K562 (cell line): Measurements from ENCODE around the gene MRPS18B. TPM values are rescaled to one million over a fixed set of nuclear protein-coding genes. Genes with fewer than 3 reads are reported as not detected.

ENCODE experiments used
- BMI1 ChIP-seq: fragments of 150-350 bp; IDR thresholded peaks from 2 replicates; pipeline ENCODE4 v1.6.1; 2014; ENCODE audit warnings: low read length
- CBX5 ChIP-seq: IDR thresholded peaks from 2 replicates; pipeline ENCODE4 v1.6.1; 2014; ENCODE audit warnings: low read depth, borderline replicate concordance
- CHD1 ChIP-seq: fragments of 200-600 bp; sonication (generic); IDR thresholded peaks from one replicate; pipeline ENCODE4 v1.6.1; 2012; ENCODE audit warnings: mild to moderate bottlenecking, moderate library complexity, low read length, inconsistent platforms
- CSDE1 ChIP-seq, 2 experiments: fragments of 450-650 bp; IDR thresholded peaks; 2 replicates each; pipeline ENCODE4 v1.6.1; 2016; ENCODE audit warnings: mild to moderate bottlenecking in 1 of 2
- DDX20 ChIP-seq: fragments of 450-650 bp; IDR thresholded peaks from 2 replicates; pipeline ENCODE4 v1.6.1; 2016; ENCODE audit warnings: missing genetic modification characterization, low read depth, mild to moderate bottlenecking, missing compliant biosample characterization, moderate library complexity
- E2F6 ChIP-seq, 2 experiments: IDR thresholded peaks; 2 replicates each; pipeline ENCODE4 v1.6.1; 2011; ENCODE audit warnings: borderline replicate concordance in 1 of 2, control low read depth in 1 of 2, low read depth in 1 of 2, low read length in 1 of 2, mild to moderate bottlenecking in 1 of 2, mixed read lengths in 1 of 2, moderate library complexity in 1 of 2; ENCODE audit not compliant: insufficient read depth in 1 of 2, insufficient read length in 1 of 2, poor library complexity in 1 of 2, severe bottlenecking in 1 of 2; ENCODE audit errors: extremely low read depth in 1 of 2
- ETV1 ChIP-seq: fragments of 450-650 bp; conservative IDR thresholded peaks from 2 replicates; pipeline ENCODE4 v1.6.1; 2016; ENCODE audit warnings: missing genetic modification characterization, control low read depth, low read depth, missing compliant biosample characterization
- GTF2A2 ChIP-seq: IDR thresholded peaks from 2 replicates; pipeline ENCODE4 v1.6.1; 2016; ENCODE audit warnings: mild to moderate bottlenecking, missing genetic modification characterization, missing compliant biosample characterization
- HINFP ChIP-seq: fragments of 450-650 bp; conservative IDR thresholded peaks from 2 replicates; pipeline ENCODE4 v1.6.1; 2016; ENCODE audit warnings: missing genetic modification characterization, low read depth, mild to moderate bottlenecking, control low read depth, missing compliant biosample characterization
- HSF4 ChIP-seq: fragments of 250-450 bp; sonication (Bioruptor Pico); IDR thresholded peaks from 2 replicates; pipeline ENCODE4 v2.1.2; 2022; ENCODE audit warnings: mild to moderate bottlenecking, moderate library complexity, borderline replicate concordance
- KDM1A ChIP-seq, 2 experiments: fragments of 450-650 bp; IDR thresholded peaks; 2 replicates each; pipeline ENCODE4 v1.6.1; 2016; ENCODE audit warnings: mild to moderate bottlenecking in 2 of 2
- KDM4B ChIP-seq, 2 experiments: fragments of 450-650 bp in 1 of 2; sonication (generic) in 1 of 2; IDR thresholded peaks; 2 replicates each; pipeline ENCODE4 v1.6.1; 2016 to 2017; ENCODE audit warnings: borderline replicate concordance in 2 of 2, antibody characterized with exemption in 1 of 2, low read depth in 1 of 2, mild to moderate bottlenecking in 1 of 2
- KHSRP ChIP-seq: fragments of 450-650 bp; IDR thresholded peaks from 2 replicates; pipeline ENCODE4 v1.6.1; 2017
- KLF16 ChIP-seq: IDR thresholded peaks from 2 replicates; pipeline ENCODE4 v1.6.1; 2016; ENCODE audit warnings: antibody characterized with exemption
- LCOR ChIP-seq: sonication (generic); formaldehyde crosslinking; IDR thresholded peaks from 2 replicates; pipeline ENCODE4 v1.8.0; 2022; ENCODE audit warnings: mild to moderate bottlenecking, missing genetic modification reagents
- MTA1 ChIP-seq: fragments of 450-650 bp; IDR thresholded peaks from 2 replicates; pipeline ENCODE4 v1.6.1; 2017; ENCODE audit warnings: borderline replicate concordance
- PBX2 ChIP-seq, 2 experiments: IDR thresholded peaks in 1 of 2; conservative IDR thresholded peaks in 1 of 2; 2 replicates each; pipeline ENCODE4 v1.6.1; 2016; ENCODE audit warnings: low read depth in 2 of 2, mild to moderate bottlenecking in 1 of 2, missing compliant biosample characterization in 1 of 2, missing genetic modification characterization in 1 of 2, moderate library complexity in 1 of 2
- PHB ChIP-seq: fragments of 250-450 bp; sonication (Bioruptor Pico); IDR thresholded peaks from 2 replicates; pipeline ENCODE4 v1.5.0; 2021
- TBL1XR1 ChIP-seq, 2 experiments: IDR thresholded peaks; 2 replicates each; pipeline ENCODE4 v1.6.1; 2012; ENCODE audit warnings: improper control_type of control experiment in 2 of 2, low read length in 2 of 2, mild to moderate bottlenecking in 1 of 2
- TCF3 ChIP-seq: sonication (generic); formaldehyde crosslinking; IDR thresholded peaks from 2 replicates; pipeline ENCODE4 v1.4.0; 2020; ENCODE audit warnings: mild to moderate bottlenecking, missing genetic modification reagents
- ZC3H4 ChIP-seq: sonication (generic); formaldehyde crosslinking; IDR thresholded peaks from 2 replicates; pipeline ENCODE4 v1.9.0; 2021; ENCODE audit warnings: missing genetic modification reagents, borderline replicate concordance
- ZNF384 ChIP-seq: IDR thresholded peaks from 2 replicates; pipeline ENCODE4 v1.6.1; 2012; ENCODE audit warnings: low read depth, low read length, improper control_type of control experiment
- ZNF436 ChIP-seq: fragments of 250-450, 450-650 bp; sonication (Bioruptor Pico); formaldehyde crosslinking; IDR thresholded peaks from 2 replicates; pipeline ENCODE4 v1.7.0; 2020; ENCODE audit warnings: mild to moderate bottlenecking
- ZNF551 ChIP-seq: fragments of 250-450 bp; sonication (Bioruptor Pico); IDR thresholded peaks from 2 replicates; pipeline ENCODE4 v1.5.0; 2021; ENCODE audit warnings: mild to moderate bottlenecking, moderate library complexity
- polyA plus RNA-seq, 8 experiments: library from polyadenylated mRNA; depleted of rRNA in 4 of 8; stranded (reverse) in 5 of 8; unstranded in 3 of 8; fragments of >200 nt; fragmentation: Nextera tagmentation in 2 of 8; fragmentation: Illumina TruSeq in 1 of 8; extraction: Ambion mirVana in 2 of 8; extraction: Trizol in 1 of 8; gene quantifications; 2 replicates each; pipeline versions ENCODE4 v1.2.1 to v1.2.3, GENCODE V29; 2011 to 2014; ENCODE audit warnings: inconsistent platforms in 1 of 8, missing spikeins in 1 of 8
- total RNA-seq, 7 experiments: library from RNA; depleted of rRNA in 6 of 7; stranded (reverse); fragments of >200 nt in 6 of 7; fragmentation: Illumina TruSeq in 2 of 7; extraction: Trizol in 2 of 7; gene quantifications; 2 replicates each; pipeline versions ENCODE4 v1.2.1 to v1.2.3, GENCODE V29; 2011 to 2021; ENCODE audit warnings: low replicate concordance in 1 of 7

Gene MRPS18B
- total and polyA plus RNA-seq, 9 of the 15 experiments (the other 6 are each of a cell fraction or from before 2014, with no cell fraction given): 132 to 383 (median 178) TPM

GRCh38 chr6:30647242-30648116 is 29.8 kb downstream of the MRPS18B start (continued):
- TF ChIP-seq E2F6 (IDR thresholded peaks at IDR 0.05; ENCODE audit: borderline replicate concordance in 1 of 2, extremely low read depth in 1 of 2, insufficient read depth in 1 of 2, insufficient read length in 1 of 2, low read depth in 1 of 2, low read length in 1 of 2, poor library complexity in 1 of 2, severe bottlenecking in 1 of 2): peak in 1 of 2 experiments; percentile 61
- no peak for TF ChIP-seq MTA1
- 0 out of 2 replicates have a peak, but pooled peaks have one; percentile 30 for TF ChIP-seq LCOR (CRISPR knock-in tag)
- no peak for TF ChIP-seq KDM1A (IDR thresholded peaks at IDR 0.05)
- TF ChIP-seq CHD1: peak; percentile 69
- no peak for TF ChIP-seq ZNF384
- TF ChIP-seq GTF2A2 (tag): peak; percentile 67; the same call in 1 of the 2 replicates
- no peak for TF ChIP-seq PHB (CRISPR knock-in tag)
- TF ChIP-seq DDX20: no peak
- no peak for TF ChIP-seq PBX2 (CRISPR knock-in tag; IDR thresholded peaks at IDR 0.05; ENCODE audit: low read depth)
- no peak for TF ChIP-seq PBX2 (tag; conservative IDR thresholded peaks at IDR 0.05; ENCODE audit: low read depth)
- TF ChIP-seq ETV1 (tag): peak; percentile 12; the same call in 1 of the 2 replicates
- TF ChIP-seq CBX5: no peak
- TF ChIP-seq ZC3H4: no peak
- no peak for TF ChIP-seq BMI1
- no peak for TF ChIP-seq KLF16
- TF ChIP-seq TCF3 (CRISPR knock-in tag): no peak
- TF ChIP-seq HSF4 (CRISPR knock-in tag): no peak
- TF ChIP-seq KHSRP: no peak
- TF ChIP-seq KDM4B (IDR thresholded peaks at IDR 0.05; ENCODE audit: borderline replicate concordance in 2 of 2, low read depth in 1 of 2): peak in 1 of 2 experiments; percentile 42; a peak in 1 of 4 replicates
- no peak for TF ChIP-seq HINFP (tag)
- TF ChIP-seq CSDE1 (IDR thresholded peaks at IDR 0.05): no peak
- TF ChIP-seq TBL1XR1 (IDR thresholded peaks at IDR 0.05; ENCODE audit: low read length in 2 of 2): no peak
- no peak for TF ChIP-seq ZNF436 (CRISPR knock-in tag)
- no peak for TF ChIP-seq ZNF551
